Glutamatergic neuron (in vitro differentiated cells): ENCODE measurements around the gene HDAC4. TPM values are rescaled to one million over a fixed set of nuclear protein-coding genes. Genes with fewer than 3 reads are reported as not detected.

Experiments
- DNase-seq: peaks from one replicate; pipeline ENCODE4 v3.0.0; 2022
- H3K27ac Mint-ChIP-seq: one replicate; pipeline ENCODE4 v1.8.0; 2020; ENCODE audit warnings: mild to moderate bottlenecking, mixed read lengths, inconsistent platforms; ENCODE audit not compliant: unreplicated experiment
- H3K27me3 Mint-ChIP-seq: one replicate; pipeline ENCODE4 v1.8.0; 2020; ENCODE audit warnings: mild to moderate bottlenecking, moderate library complexity, mixed read lengths, inconsistent platforms; ENCODE audit not compliant: unreplicated experiment
- H3K36me3 Mint-ChIP-seq: one replicate; pipeline ENCODE4 v1.8.0; 2020; ENCODE audit warnings: mild to moderate bottlenecking, mixed read lengths, inconsistent platforms; ENCODE audit not compliant: unreplicated experiment
- H3K4me1 Mint-ChIP-seq: one replicate; pipeline ENCODE4 v1.8.0; 2020; ENCODE audit warnings: mild to moderate bottlenecking, low read depth, mixed read lengths, inconsistent platforms; ENCODE audit not compliant: unreplicated experiment
- H3K4me3 Mint-ChIP-seq: one replicate; pipeline ENCODE4 v1.8.0; 2020; ENCODE audit warnings: mild to moderate bottlenecking, mixed read lengths, inconsistent platforms; ENCODE audit not compliant: unreplicated experiment
- H3K9me3 Mint-ChIP-seq: one replicate; pipeline ENCODE4 v1.8.0; 2020; ENCODE audit warnings: mild to moderate bottlenecking, moderate library complexity, mixed read lengths, inconsistent platforms; ENCODE audit not compliant: unreplicated experiment
- total RNA-seq: library from RNA; stranded (reverse); fragmentation: NEBNext Ultra II Directional; extraction: Animal tissue kit (Norgen Biotek cat#: 25700); gene quantifications from one replicate; pipeline ENCODE4 v1.2.1, GENCODE V29; 2021; ENCODE audit not compliant: unreplicated experiment
- TF ChIP-seq, protein P1 (sequence below): fragments of 200-600 bp; sonication (generic); IDR thresholded peaks from one replicate; pipeline ENCODE4 v1.5.0; 2021; ENCODE audit not compliant: partially characterized antibody, unreplicated experiment

Gene HDAC4
- total RNA-seq, 1 donor from 2014 or later: 90.6 TPM

DNA sequence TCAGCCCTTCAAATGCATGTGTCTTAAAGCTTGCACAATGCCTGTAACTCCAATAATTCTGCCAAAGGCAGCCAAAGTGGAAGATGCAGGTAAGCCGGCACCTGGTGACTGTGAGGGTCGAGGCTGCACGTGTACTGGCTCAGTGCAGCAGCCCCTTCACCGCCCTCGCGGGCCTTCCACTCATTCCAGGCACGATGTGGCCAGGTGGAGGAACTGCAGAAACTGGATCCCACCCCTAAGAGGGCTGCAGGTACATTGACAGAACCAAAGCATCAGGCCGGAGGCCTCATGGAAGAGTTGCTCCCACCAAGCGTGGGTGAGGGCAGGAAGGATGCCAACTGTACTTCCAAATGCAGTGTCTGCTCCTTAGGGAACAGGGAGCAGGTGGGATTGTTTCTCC lies 253.4 kb downstream of the HDAC4 start:
- H3K27ac Mint-ChIP-seq: no peak overlapping the region
- TF ChIP-seq, protein P1, sequence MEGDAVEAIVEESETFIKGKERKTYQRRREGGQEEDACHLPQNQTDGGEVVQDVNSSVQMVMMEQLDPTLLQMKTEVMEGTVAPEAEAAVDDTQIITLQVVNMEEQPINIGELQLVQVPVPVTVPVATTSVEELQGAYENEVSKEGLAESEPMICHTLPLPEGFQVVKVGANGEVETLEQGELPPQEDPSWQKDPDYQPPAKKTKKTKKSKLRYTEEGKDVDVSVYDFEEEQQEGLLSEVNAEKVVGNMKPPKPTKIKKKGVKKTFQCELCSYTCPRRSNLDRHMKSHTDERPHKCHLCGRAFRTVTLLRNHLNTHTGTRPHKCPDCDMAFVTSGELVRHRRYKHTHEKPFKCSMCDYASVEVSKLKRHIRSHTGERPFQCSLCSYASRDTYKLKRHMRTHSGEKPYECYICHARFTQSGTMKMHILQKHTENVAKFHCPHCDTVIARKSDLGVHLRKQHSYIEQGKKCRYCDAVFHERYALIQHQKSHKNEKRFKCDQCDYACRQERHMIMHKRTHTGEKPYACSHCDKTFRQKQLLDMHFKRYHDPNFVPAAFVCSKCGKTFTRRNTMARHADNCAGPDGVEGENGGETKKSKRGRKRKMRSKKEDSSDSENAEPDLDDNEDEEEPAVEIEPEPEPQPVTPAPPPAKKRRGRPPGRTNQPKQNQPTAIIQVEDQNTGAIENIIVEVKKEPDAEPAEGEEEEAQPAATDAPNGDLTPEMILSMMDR: no peak
- H3K27me3 Mint-ChIP-seq: peaks cover 5% of the 10 kb centered on the region
- peak; percentile 7 for DNase-seq
- H3K9me3 Mint-ChIP-seq: peaks cover 5% of the 10 kb centered on the region
- H3K4me1 Mint-ChIP-seq: peaks cover 13% of the 10 kb centered on the region
- no peaks in the 10 kb centered on the region for H3K36me3 Mint-ChIP-seq
- H3K4me3 Mint-ChIP-seq: no peak overlapping the region

DNA sequence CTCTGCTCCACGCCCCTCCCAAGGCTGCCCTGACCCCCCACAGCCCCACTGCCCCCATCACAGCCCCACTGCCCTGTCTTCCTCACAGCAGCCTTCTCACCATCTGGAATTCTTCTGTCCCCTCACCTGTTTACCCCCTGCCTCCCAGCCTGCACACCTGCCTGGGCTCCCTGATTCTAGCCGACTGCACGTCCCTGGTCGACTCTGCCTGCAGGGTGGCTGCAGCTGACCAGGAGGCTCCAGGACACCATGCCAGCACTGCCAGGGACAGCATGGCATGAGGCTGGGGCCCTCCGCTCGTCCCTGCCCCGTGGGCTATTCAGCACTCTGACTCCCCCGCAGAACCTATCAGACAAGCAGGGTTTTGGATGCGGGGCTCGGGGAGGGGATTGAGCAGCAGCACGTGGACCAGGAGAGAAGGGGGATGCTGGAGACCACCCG lies 254.1 kb downstream of the HDAC4 start:
- H3K4me3 Mint-ChIP-seq: no peak overlapping the region
- H3K4me1 Mint-ChIP-seq: peaks cover 13% of the 10 kb centered on the region
- TF ChIP-seq, protein P1: no peak
- no peak for DNase-seq
- H3K36me3 Mint-ChIP-seq: peaks cover 3% of the 10 kb centered on the region
- peaks cover 9% of the 10 kb centered on the region for H3K9me3 Mint-ChIP-seq
- peaks cover 7% of the 10 kb centered on the region for H3K27me3 Mint-ChIP-seq
- H3K27ac Mint-ChIP-seq: no peak overlapping the region

DNA sequence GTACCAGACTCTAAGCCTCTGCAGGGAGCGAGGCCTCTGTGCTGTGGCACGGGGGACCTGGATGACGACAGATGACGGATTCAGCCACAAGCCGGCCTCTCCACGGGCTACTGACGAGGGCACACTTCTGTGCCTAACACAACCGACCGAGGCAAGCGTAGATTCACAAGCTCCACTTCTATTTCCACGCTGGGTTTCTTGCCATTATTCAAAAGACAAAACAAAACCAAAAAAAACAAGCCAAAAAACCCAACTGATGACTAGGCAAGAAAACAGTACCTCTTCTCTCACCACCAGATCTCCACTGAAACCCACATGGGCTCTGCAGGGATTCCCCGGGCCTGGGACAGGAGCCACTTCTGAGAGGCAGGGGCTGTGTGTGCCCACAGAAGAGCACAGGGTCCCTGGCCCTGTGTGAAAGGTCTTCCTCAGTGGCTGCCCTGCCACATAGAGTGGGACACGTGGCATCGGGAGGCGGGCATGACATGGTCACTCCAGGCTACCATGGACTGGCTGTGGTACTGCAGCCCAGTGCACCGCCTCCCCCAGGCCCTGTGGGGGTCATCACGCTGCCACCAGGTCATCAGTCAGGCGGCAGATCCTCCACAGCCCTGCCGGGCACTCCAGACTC lies 254.7 kb downstream of the HDAC4 start:
- Mint-ChIP-seq H3K27me3 (peaks cover 10% of the 10 kb centered on the region), H3K27ac (no peak overlapping the region), H3K4me3 (no peak overlapping the region)

DNA sequence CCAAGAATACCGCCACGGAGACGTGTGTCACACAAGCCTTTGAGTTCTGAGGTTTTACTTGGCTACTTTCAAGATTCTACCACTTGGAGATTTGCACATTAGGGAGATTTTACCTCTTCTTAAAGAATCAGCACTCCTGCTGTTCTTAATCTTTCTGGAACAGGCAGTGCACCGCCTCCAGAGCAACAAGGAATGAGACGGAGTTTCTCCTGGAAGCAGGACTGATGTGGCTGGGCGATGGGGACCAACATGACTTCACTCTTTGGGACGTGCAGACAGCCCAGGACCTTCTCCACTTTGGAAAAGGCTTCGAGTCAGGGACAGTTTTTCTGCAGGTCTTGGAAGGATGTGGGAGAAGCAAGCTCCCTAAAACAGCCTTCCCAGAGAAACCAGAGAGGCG lies 255.2 kb downstream of the HDAC4 start:
- TF ChIP-seq, protein P1: no peak
- Mint-ChIP-seq H3K4me1 (peaks cover 13% of the 10 kb centered on the region), H3K27me3 (peaks cover 10% of the 10 kb centered on the region), H3K9me3 (peaks cover 12% of the 10 kb centered on the region), H3K4me3 (no peak overlapping the region), H3K27ac (no peak overlapping the region), H3K36me3 (peaks cover 7% of the 10 kb centered on the region)
- DNase-seq: no peak

More for the DNA sequence above, 254.7 kb downstream of the HDAC4 start:
- Mint-ChIP-seq H3K36me3 (peaks cover 7% of the 10 kb centered on the region), H3K9me3 (peaks cover 12% of the 10 kb centered on the region), H3K4me1 (peaks cover 13% of the 10 kb centered on the region)
- TF ChIP-seq, protein P1: no peak
- peak; percentile 7 for DNase-seq

DNA sequence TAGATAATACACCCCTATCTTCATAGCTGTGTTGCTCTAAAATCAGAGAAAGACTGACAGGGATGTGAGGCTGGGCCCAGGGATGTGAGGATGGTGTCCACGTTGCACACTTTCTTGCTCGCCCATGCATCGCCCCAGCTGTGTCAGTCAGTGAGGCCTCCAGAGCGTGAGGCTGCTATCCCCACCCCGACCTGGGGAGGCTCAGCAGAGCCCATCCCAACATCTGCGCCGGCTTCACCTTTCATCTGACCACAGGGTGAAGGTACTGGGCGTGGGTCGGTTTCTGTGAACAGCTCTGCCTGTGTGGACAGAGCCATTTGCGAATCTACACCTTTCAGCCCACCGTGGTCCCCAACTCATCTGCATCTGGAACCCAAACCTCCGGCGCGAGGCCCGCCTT lies 255.7 kb downstream of the HDAC4 start:
- peak overlapping the region; percentile 22 for H3K27ac Mint-ChIP-seq
- H3K9me3 Mint-ChIP-seq: peaks cover 12% of the 10 kb centered on the region
- peaks cover 7% of the 10 kb centered on the region for H3K36me3 Mint-ChIP-seq
- peaks cover 13% of the 10 kb centered on the region for H3K4me1 Mint-ChIP-seq
- TF ChIP-seq, protein P1: no peak
- no peak for DNase-seq
- H3K4me3 Mint-ChIP-seq: no peak overlapping the region
- H3K27me3 Mint-ChIP-seq: peaks cover 10% of the 10 kb centered on the region
